ENCODE measurements around the gene HSPB7. TPM values are rescaled to one million over a fixed set of nuclear protein-coding genes. Genes with fewer than 3 reads are reported as not detected.

HSPB7 gene
- total RNA-seq, 2 experiments from 2014 or later = not detected

GRCh38 chr1:16020325-16020724, 2.5 kb upstream of the HSPB7 start:
- Mint-ChIP-seq H3K9me3 (no peaks in the 10 kb centered on the region), H3K4me3 (no peak overlapping the region), H3K4me1 (ENCODE audit: low read depth) (no peaks in the 10 kb centered on the region), H3K36me3 (ENCODE audit: low read depth) (no peaks in the 10 kb centered on the region), H3K27me3 (no peaks in the 10 kb centered on the region), H3K27ac (no peak overlapping the region)
- no peak for TF ChIP-seq CTCF (IDR thresholded peaks at IDR 0.05)
- POLR2A ChIA-PET = no interaction called here
- ATAC-seq (no peak), DNase-seq (no peak)
- intact Hi-C loops (cut with micrococcal nuclease) = no loop called here
- CTCF ChIA-PET = interaction anchor here (1.7 kb wide), 1 partner anchor 11 kb away, joined by 8 read pairs; no protein-coding TSS in a partner anchor

- Mint-ChIP-seq H3K36me3 (ENCODE audit: low read depth) (no peaks in the 10 kb centered on the region), H3K4me3 (no peak overlapping the region), H3K27ac (no peak overlapping the region), H3K9me3 (no peaks in the 10 kb centered on the region), H3K4me1 (ENCODE audit: low read depth) (peaks cover under 1% of the 10 kb centered on the region), H3K27me3 (no peaks in the 10 kb centered on the region)
- TF ChIP-seq CTCF (IDR thresholded peaks at IDR 0.05) = no peak
- DNase-seq (no peak), ATAC-seq (no peak)
- ChIA-PET POLR2A (no interaction called here), CTCF (interaction anchor here (1.7 kb wide), 1 partner anchor 10 kb away, joined by 8 read pairs; no protein-coding TSS in a partner anchor)
- intact Hi-C loops (cut with micrococcal nuclease) = no loop called here
Observed at GRCh38 chr1:16019644-16020277, 1.9 kb upstream of the HSPB7 start.

DNA sequence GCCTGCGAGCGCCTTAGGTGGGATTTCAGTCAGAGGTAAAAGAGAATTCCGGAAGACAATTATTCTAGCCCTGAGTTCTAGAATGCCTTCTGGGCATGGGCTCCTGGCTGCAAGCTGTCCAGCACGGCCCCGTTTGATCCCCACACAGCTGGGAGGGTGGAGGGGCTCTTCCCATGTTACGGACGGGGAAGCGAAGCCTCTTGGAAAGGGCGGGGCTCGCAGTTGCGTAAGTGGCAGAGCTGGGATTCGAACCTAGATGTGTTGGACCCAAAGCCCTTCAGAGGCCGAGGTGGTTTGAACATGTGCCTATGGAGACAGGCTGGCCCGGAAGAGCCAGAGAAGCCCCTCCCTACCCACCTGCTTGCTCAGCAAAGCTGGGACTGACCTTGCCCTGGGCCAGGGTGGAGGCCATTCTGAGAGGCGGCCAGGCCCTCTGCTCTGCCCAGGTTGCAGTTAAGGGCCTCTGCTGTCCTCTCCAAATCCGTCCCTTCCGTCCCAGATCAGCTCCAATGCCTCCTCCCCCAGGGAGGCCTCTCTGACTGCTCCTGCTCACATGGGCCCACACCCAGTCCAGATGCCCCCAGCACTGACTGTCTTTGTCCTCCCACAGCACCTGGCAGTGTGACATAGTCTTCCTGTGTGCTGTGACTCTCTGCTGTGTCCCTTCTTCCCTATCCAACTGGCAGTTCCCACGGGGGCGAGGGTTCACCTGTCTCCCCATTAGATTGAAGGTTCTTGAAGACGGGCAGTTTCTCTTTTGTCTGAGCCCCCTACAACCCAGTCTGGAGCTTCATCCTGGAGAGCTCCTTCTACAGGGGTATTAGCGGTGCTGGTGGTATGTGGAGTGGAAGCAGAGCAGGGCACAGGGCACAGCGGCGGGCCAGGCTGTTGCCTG, 1.2 kb upstream of the HSPB7 start:
- intact Hi-C loops (cut with micrococcal nuclease) = no loop called here
- peaks cover 3% of the 10 kb centered on the region for H3K4me1 Mint-ChIP-seq (ENCODE audit: low read depth)
- no peak for TF ChIP-seq CTCF (IDR thresholded peaks at IDR 0.05)
- CTCF ChIA-PET = interaction anchor here (1.4 to 2.4 kb wide), 3 partner anchors 9 to 11 kb away, joined by 6 to 9 read pairs (median 8); no protein-coding TSS in a partner anchor
- no peaks in the 10 kb centered on the region for H3K27me3 Mint-ChIP-seq
- no peaks in the 10 kb centered on the region for H3K9me3 Mint-ChIP-seq
- ATAC-seq = no peak
- no peak for DNase-seq
- H3K27ac Mint-ChIP-seq = no peak overlapping the region
- no peak overlapping the region for H3K4me3 Mint-ChIP-seq
- POLR2A ChIA-PET = interaction anchor here (1.1 kb wide), 2 partner anchors 11 to 18 kb away, joined by 3 read pairs; no protein-coding TSS in a partner anchor
- no peaks in the 10 kb centered on the region for H3K36me3 Mint-ChIP-seq (ENCODE audit: low read depth)

DNA sequence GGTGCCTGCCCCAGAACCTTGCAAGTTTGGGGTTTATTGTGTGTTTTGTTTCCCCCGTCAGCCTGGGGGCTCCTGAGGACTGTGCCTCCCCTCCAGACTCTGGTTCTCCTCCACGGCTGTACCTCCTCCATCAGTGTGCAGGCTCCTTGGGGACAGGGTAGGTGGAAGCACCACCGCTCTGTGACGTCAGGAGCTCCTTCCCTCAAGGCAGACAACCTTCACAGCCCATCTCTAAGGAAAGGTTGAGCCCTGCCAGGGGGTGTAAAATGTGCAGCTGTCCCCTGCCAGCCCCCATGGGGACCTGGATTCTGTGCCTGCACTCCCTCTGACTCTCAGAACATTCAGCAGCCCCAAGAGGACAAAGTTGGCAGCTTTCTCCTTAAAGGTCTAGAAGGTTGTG, 465 bp upstream of the HSPB7 start:
- Mint-ChIP-seq H3K36me3 (ENCODE audit: low read depth) (no peaks in the 10 kb centered on the region), H3K27ac (no peak overlapping the region), H3K4me3 (no peak overlapping the region), H3K27me3 (peaks cover 2% of the 10 kb centered on the region), H3K9me3 (no peaks in the 10 kb centered on the region), H3K4me1 (ENCODE audit: low read depth) (peaks cover 7% of the 10 kb centered on the region)
- ChIA-PET POLR2A (interaction anchor here (1.1 kb wide), 2 partner anchors 10 to 18 kb away, joined by 3 read pairs; no protein-coding TSS in a partner anchor), CTCF (interaction anchor here (1.4 to 2.4 kb wide), 2 partner anchors 8 to 11 kb away, joined by 6 to 9 read pairs; no protein-coding TSS in a partner anchor)
- intact Hi-C loops (cut with micrococcal nuclease) = no loop called here
- DNase-seq (no peak), ATAC-seq (no peak)
- TF ChIP-seq CTCF (IDR thresholded peaks at IDR 0.05) = no peak

Data from activated CD8-positive, alpha-beta T cell treated with anti-CD3 and anti-CD28 coated beads for 36 hours (primary cell).